ENCODE measurements around the gene PPFIBP1.
"Not testable (repeated sequence)": the region's sequence is repeated elsewhere in the genome, so short reads cannot be mapped to it uniquely, and the experiment has no call there.

The PPFIBP1 gene

GRCh38 chr12:27595231-27595642 lies 71.2 kb downstream of the PPFIBP1 start:
- no peak for DNase-seq

- not testable (repeated sequence) for DNase-seq
Observed at GRCh38 chr12:27598866-27599265, 74.9 kb downstream of the PPFIBP1 start.

GRCh38 chr12:27601056-27601828 lies 77.2 kb downstream of the PPFIBP1 start:
- DNase-seq, result not testable (repeated sequence)

- DNase-seq, result no peak
Observed at GRCh38 chr12:27602516-27602915, 78.5 kb downstream of the PPFIBP1 start.

GRCh38 chr12:27604431-27604830 lies 80.4 kb downstream of the PPFIBP1 start:
- DNase-seq, result no peak

- no peak for DNase-seq
Observed at GRCh38 chr12:27606986-27607385, 83.0 kb downstream of the PPFIBP1 start.

GRCh38 chr12:27607591-27607990 lies 83.6 kb downstream of the PPFIBP1 start:
- DNase-seq, result no peak

- no peak for DNase-seq
Observed at GRCh38 chr12:27608890-27609289, 84.9 kb downstream of the PPFIBP1 start.

GRCh38 chr12:27610374-27610773 lies 86.4 kb downstream of the PPFIBP1 start:
- DNase-seq, result no peak

GRCh38 chr12:27614386-27614785 lies 90.4 kb downstream of the PPFIBP1 start:
- no peak for DNase-seq

- DNase-seq, result no peak
Observed at GRCh38 chr12:27614866-27615265, 90.9 kb downstream of the PPFIBP1 start.

GRCh38 chr12:27615331-27615891 lies 91.4 kb downstream of the PPFIBP1 start:
- no peak for DNase-seq

GRCh38 chr12:27616356-27617142 lies 92.5 kb downstream of the PPFIBP1 start:
- DNase-seq, result no peak

- DNase-seq, result no peak
Observed at GRCh38 chr12:27618836-27619235, 94.8 kb downstream of the PPFIBP1 start.

- no peak for DNase-seq
Observed at GRCh38 chr12:27619308-27619707, 95.3 kb downstream of the PPFIBP1 start.

GRCh38 chr12:27620121-27620520 lies 96.1 kb downstream of the PPFIBP1 start:
- no peak for DNase-seq

- no peak for DNase-seq
Observed at GRCh38 chr12:27622436-27623195, 98.6 kb downstream of the PPFIBP1 start.

- DNase-seq, result no peak
Observed at GRCh38 chr12:27623645-27624044, 99.6 kb downstream of the PPFIBP1 start.

- no peak for DNase-seq
Observed at GRCh38 chr12:27624586-27624985, 100.6 kb downstream of the PPFIBP1 start.

GRCh38 chr12:27627123-27627852 lies 103.3 kb downstream of the PPFIBP1 start:
- DNase-seq, result no peak

- DNase-seq, result not testable (repeated sequence)
Observed at GRCh38 chr12:27627853-27628469, 104.0 kb downstream of the PPFIBP1 start.

GRCh38 chr12:27630219-27630618 lies 106.2 kb downstream of the PPFIBP1 start:
- DNase-seq, result not testable (repeated sequence)
